Measurements from ENCODE around the gene BTN3A1.

DNA sequence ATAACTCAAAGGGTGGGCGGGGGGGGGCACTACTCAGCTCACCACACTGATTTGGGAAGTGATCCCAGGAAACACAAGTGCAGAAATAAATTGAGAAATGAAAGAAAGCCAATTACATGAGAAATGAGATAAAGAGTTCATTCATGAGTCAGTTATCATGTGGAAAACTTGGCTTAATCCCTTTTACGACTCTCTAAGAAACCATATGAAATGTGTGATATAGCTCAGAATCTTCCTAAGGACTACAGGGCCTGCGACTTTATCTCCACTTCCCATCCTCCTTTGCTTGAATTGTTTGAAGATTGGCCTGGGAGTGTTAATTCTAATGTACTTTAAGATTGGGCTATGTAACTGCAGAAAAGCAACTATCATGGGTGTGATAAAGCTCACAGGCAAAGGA is 22.8 kb upstream of the BTN3A1 start:
- TF ChIP-seq CHD4 (IDR thresholded peaks at IDR 0.05; ENCODE audit: borderline replicate concordance) (no peak), CTCF (IDR thresholded peaks at IDR 0.05) (no peak), POLR2A (IDR thresholded peaks at IDR 0.05; ENCODE audit: low read length) (no peak)

Measured in A549 (cell line).